PC-3 (cell line): Measurements from ENCODE around the gene MDFIC. TPM values are rescaled to one million over a fixed set of nuclear protein-coding genes. Genes with fewer than 3 reads are reported as not detected.

Experiments used
- ATAC-seq: fragments of 200-7000 bp; cut with Tn5 transposase; 2 replicates; pipeline ENCODE4 v1.9.1; 2020; ENCODE audit warnings: mild to moderate bottlenecking, moderate library complexity
- BruUV-seq: library from RNA; stranded (reverse); fragments of 400-500 nt; replicated peaks from 2 replicates; lab custom pipeline; 2021; lab: Mats Ljungman, UMichigan
- CTCF ChIA-PET: fragments of 300-600 bp; sonication (Branson Sonifier 250); formaldehyde crosslinking; loops from one replicate; lab custom pipeline; 2022; ENCODE audit warnings: antibody characterized with exemption; lab: Charles Lee
- POLR2A ChIA-PET: fragments of 300-600 bp; sonication (Branson Sonifier 250); formaldehyde crosslinking; loops from one replicate; lab custom pipeline; 2022; ENCODE audit warnings: antibody characterized with exemption; ENCODE audit not compliant: unreplicated experiment; lab: Charles Lee
- DNase-seq: peaks from one replicate; pipeline ENCODE4 v3.0.0-alpha.2; 2015
- H2AFZ ChIP-seq: fragments of 300-600 bp; sonication (generic); 2 replicates; pipeline ENCODE4 v1.6.0; 2016; ENCODE audit warnings: antibody characterized with exemption, low read length
- H3F3A ChIP-seq: fragments of 300-600 bp; sonication (generic); one replicate; pipeline ENCODE4 v1.6.0; 2017; ENCODE audit warnings: antibody characterized with exemption, low read length, control low read depth, mild to moderate bottlenecking; ENCODE audit not compliant: unreplicated experiment
- H3K27ac ChIP-seq: fragments of 300-600 bp; sonication (generic); 2 replicates; pipeline ENCODE4 v1.5.1; 2016; ENCODE audit warnings: mild to moderate bottlenecking, low read length
- H3K27me3 ChIP-seq: fragments of 300-600 bp; sonication (generic); 2 replicates; pipeline ENCODE4 v1.6.1; 2016; ENCODE audit warnings: low read length, mixed read lengths
- H3K36me3 ChIP-seq: fragments of 300-600 bp; sonication (generic); 2 replicates; pipeline ENCODE4 v1.6.1; 2016; ENCODE audit warnings: low read depth, mixed run types, low read length, mixed read lengths
- H3K4me1 ChIP-seq: fragments of 300-600 bp; sonication (generic); 2 replicates; pipeline ENCODE4 v1.5.1; 2016; ENCODE audit warnings: low read length; ENCODE audit not compliant: insufficient read depth
- H3K4me2 ChIP-seq: fragments of 300-600 bp; sonication (generic); 2 replicates; pipeline ENCODE4 v1.6.0; 2016; ENCODE audit warnings: low read length
- H3K4me3 ChIP-seq: fragments of 300-600 bp; sonication (generic); 2 replicates; pipeline ENCODE4 v1.5.1; 2016; ENCODE audit warnings: mild to moderate bottlenecking, low read length, mixed read lengths
- H3K79me2 ChIP-seq: fragments of 300-600 bp; sonication (generic); 2 replicates; pipeline ENCODE4 v1.6.1; 2017; ENCODE audit warnings: low read length, mixed read lengths
- H3K9ac ChIP-seq: fragments of 300-600 bp; sonication (generic); 2 replicates; pipeline ENCODE4 v1.6.0; 2016; ENCODE audit warnings: mild to moderate bottlenecking, low read length
- H3K9me2 ChIP-seq: fragments of 300-600 bp; sonication (generic); replicated peaks from 2 replicates; pipeline ENCODE4 v1.6.1; 2016; ENCODE audit warnings: mixed run types, low read length, mixed read lengths
- H3K9me3 ChIP-seq: fragments of 300-600 bp; sonication (generic); 2 replicates; pipeline ENCODE4 v1.6.1; 2016; ENCODE audit warnings: low read length, mixed read lengths
- H4K20me1 ChIP-seq: fragments of 300-600 bp; sonication (generic); 2 replicates; pipeline ENCODE4 v1.6.1; 2016; ENCODE audit warnings: low read length, mixed read lengths
- EZH2 ChIP-seq: fragments of 300-600 bp; sonication (generic); IDR thresholded peaks from one replicate; pipeline ENCODE4 v1.6.1; 2017; ENCODE audit warnings: antibody characterized with exemption, mild to moderate bottlenecking, low read length; ENCODE audit not compliant: unreplicated experiment
- EZH2phosphoT487 ChIP-seq: fragments of 300-600 bp; sonication (generic); IDR thresholded peaks from 2 replicates; pipeline ENCODE4 v1.6.1; 2018; ENCODE audit warnings: mild to moderate bottlenecking, antibody characterized with exemption, low read length, borderline replicate concordance
- intact Hi-C: fragments of 100-400 bp; cut with micrococcal nuclease; formaldehyde crosslinking; loops from 2 replicates; pipeline ENCODE4 v1.9.0; 2023
- total RNA-seq: library from RNA; depleted of rRNA; stranded (reverse); fragments of >200 nt; gene quantifications from 2 replicates; pipeline ENCODE4 v1.2.3, GENCODE V29; 2014
- TF ChIP-seq, protein P1 (sequence below): fragments of 300-600 bp; sonication (generic); conservative IDR thresholded peaks from 2 replicates; pipeline ENCODE4 v1.5.1; 2017; ENCODE audit warnings: antibody characterized with exemption, low read depth, mild to moderate bottlenecking, low read length

The MDFIC gene
- total RNA-seq, 1 experiment from 2014 or later: 33.9 TPM

DNA sequence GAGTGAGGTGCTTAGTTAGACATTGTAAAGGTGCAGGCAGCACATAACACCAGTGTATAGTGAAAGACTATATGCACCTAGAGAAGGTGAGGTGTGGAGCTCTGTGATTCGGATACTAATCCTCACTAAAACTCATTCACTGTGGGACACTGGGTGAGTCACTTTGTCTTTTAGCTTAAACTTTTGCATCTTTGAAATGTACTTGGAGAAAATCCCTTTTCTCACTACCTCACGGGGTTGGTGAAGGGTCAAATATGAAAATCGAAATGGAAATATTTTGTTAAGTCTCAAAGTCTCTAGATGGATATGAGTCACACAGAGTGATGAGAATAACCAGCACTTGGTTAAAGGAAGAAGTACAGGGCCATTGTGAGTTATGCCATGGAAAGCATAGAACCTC is 38.0 kb downstream of the MDFIC start:
- H2AFZ ChIP-seq: no peak overlapping the region
- H3K27ac ChIP-seq: no peak overlapping the region
- H3K27me3 ChIP-seq: no peaks in the 10 kb centered on the region
- TF ChIP-seq, protein P1, sequence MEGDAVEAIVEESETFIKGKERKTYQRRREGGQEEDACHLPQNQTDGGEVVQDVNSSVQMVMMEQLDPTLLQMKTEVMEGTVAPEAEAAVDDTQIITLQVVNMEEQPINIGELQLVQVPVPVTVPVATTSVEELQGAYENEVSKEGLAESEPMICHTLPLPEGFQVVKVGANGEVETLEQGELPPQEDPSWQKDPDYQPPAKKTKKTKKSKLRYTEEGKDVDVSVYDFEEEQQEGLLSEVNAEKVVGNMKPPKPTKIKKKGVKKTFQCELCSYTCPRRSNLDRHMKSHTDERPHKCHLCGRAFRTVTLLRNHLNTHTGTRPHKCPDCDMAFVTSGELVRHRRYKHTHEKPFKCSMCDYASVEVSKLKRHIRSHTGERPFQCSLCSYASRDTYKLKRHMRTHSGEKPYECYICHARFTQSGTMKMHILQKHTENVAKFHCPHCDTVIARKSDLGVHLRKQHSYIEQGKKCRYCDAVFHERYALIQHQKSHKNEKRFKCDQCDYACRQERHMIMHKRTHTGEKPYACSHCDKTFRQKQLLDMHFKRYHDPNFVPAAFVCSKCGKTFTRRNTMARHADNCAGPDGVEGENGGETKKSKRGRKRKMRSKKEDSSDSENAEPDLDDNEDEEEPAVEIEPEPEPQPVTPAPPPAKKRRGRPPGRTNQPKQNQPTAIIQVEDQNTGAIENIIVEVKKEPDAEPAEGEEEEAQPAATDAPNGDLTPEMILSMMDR: no peak
- TF ChIP-seq EZH2phosphoT487: no peak
- no peak for TF ChIP-seq EZH2
- ChIA-PET CTCF (no interaction called here), POLR2A (no interaction called here)
- no peaks in the 10 kb centered on the region for H3F3A ChIP-seq
- intact Hi-C loops: no loop called here
- no peaks in the 10 kb centered on the region for H3K79me2 ChIP-seq
- no peaks in the 10 kb centered on the region for H3K9me3 ChIP-seq
- DNase-seq (no peak), ATAC-seq (no peak)
- H3K4me3 ChIP-seq: no peak overlapping the region
- no peaks in the 10 kb centered on the region for H3K9me2 ChIP-seq
- no peaks in the 10 kb centered on the region for H3K36me3 ChIP-seq
- H4K20me1 ChIP-seq: no peaks in the 10 kb centered on the region
- H3K4me1 ChIP-seq: no peaks in the 10 kb centered on the region
- no peak overlapping the region for H3K9ac ChIP-seq
- no TSS peak for BruUV-seq
- H3K4me2 ChIP-seq: no peak overlapping the region

DNA sequence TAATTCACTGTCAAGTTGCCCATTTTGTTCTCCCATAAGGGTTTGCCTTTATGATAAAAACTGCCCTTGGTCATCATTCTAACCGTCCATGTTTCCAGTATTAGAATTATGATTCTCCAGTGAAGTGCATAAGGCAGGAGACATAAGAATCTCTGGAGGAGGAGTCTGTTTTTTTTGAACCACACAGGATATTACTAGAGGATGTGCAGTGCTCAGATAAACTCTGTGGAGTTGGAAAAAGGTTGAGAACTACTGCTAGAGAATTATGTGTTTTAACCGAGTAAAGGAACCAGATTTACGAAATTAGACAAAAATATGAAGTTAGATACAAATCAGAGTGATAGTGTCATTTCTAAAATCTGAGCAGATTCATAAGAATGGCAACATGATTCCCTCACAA is 40.5 kb downstream of the MDFIC start:
- H3K27ac ChIP-seq: no peak overlapping the region
- H3K4me2 ChIP-seq: no peak overlapping the region
- H3K4me3 ChIP-seq: no peak overlapping the region
- TF ChIP-seq, protein P1: no peak
- TF ChIP-seq EZH2phosphoT487: no peak
- no peak for TF ChIP-seq EZH2
- no peak overlapping the region for H2AFZ ChIP-seq
- ATAC-seq (no peak), DNase-seq (no peak)
- no peaks in the 10 kb centered on the region for H3K4me1 ChIP-seq
- ChIA-PET POLR2A (no interaction called here), CTCF (no interaction called here)
- BruUV-seq: no TSS peak
- H3K9me2 ChIP-seq: no peaks in the 10 kb centered on the region
- no peaks in the 10 kb centered on the region for H3K9me3 ChIP-seq
- no peaks in the 10 kb centered on the region for H4K20me1 ChIP-seq
- H3K9ac ChIP-seq: no peak overlapping the region
- no peaks in the 10 kb centered on the region for H3K79me2 ChIP-seq
- no peaks in the 10 kb centered on the region for H3F3A ChIP-seq
- intact Hi-C loops: no loop called here
- H3K36me3 ChIP-seq: no peaks in the 10 kb centered on the region
- no peaks in the 10 kb centered on the region for H3K27me3 ChIP-seq

DNA sequence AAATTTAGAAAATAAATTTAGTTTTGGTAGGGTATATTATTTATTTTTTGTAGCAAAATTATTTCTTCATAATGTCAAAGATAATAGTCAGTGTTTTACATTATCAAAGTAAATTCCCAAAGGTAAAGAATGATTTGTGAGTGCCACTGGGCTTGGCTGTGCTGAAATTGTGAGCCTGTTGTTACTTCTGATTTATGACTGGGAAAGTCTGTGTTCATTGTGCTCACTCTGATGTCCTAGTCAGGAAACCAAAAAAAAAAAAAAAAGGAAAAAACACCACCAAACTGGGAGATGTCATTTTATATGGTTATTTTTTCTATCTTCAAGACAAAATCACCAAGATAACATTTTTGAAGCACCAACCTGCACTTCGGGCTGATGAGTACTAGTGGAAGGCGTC is 44.3 kb downstream of the MDFIC start:
- Histone ChIP-seq H3K27ac (no peak overlapping the region), H4K20me1 (no peaks in the 10 kb centered on the region), H3K36me3 (no peaks in the 10 kb centered on the region), H3K4me2 (no peak overlapping the region), H3K9me3 (no peaks in the 10 kb centered on the region), H3K4me3 (no peak overlapping the region), H3K27me3 (no peaks in the 10 kb centered on the region), H3K79me2 (no peaks in the 10 kb centered on the region), H3K9me2 (no peaks in the 10 kb centered on the region), H3F3A (no peaks in the 10 kb centered on the region), H2AFZ (no peak overlapping the region), H3K4me1 (no peaks in the 10 kb centered on the region), H3K9ac (no peak overlapping the region)
- DNase-seq (no peak), ATAC-seq (no peak)
- TF ChIP-seq EZH2: no peak
- TF ChIP-seq, protein P1: no peak
- no peak for TF ChIP-seq EZH2phosphoT487
- intact Hi-C loops: no loop called here
- CTCF ChIA-PET: no interaction called here
- BruUV-seq: no TSS peak
- POLR2A ChIA-PET: no interaction called here
